K562 (cell line): ENCODE measurements around the gene FBL. TPM values are rescaled to one million over a fixed set of nuclear protein-coding genes. Genes with fewer than 3 reads are reported as not detected.

Experiments
- ATAC-seq: fragments of 200-7000 bp; cut with Tn5 transposase; 3 replicates; pipeline ENCODE4 v1.9.1; 2020; ENCODE audit warnings: moderate library complexity
- BruUV-seq: library from RNA; stranded (reverse); fragments of 400-500 nt; replicated peaks from 2 replicates; lab custom pipeline; 2021; lab: Mats Ljungman, UMichigan
- CTCF ChIA-PET: fragments of 300-600 bp; formaldehyde crosslinking; extraction: SDS; loops from one replicate; lab custom pipeline; 2021; ENCODE audit warnings: low intra/inter-chr PET ratio; lab: Yijun Ruan, JAX
- POLR2A ChIA-PET: fragments of 300-600, 350-650 bp; sonication (Branson Sonifier 250); formaldehyde crosslinking; extraction: SDS; loops from one replicate; lab custom pipeline; 2021; ENCODE audit warnings: antibody characterized with exemption, inconsistent platforms; lab: Yijun Ruan, JAX
- DNase-seq, 4 experiments: peaks; one replicate each; pipeline versions ENCODE4 v3.0.0 to v3.0.0-alpha.2; 2011 to 2018; ENCODE audit warnings: low spot score in 3 of 4, mixed read lengths in 3 of 4; ENCODE audit errors: extremely low read depth in 1 of 4
- FAIRE-seq: peaks from 2 replicates; lab custom pipeline; 2011; peaks lifted over from hg19 to GRCh38; lab: Jason Lieb, UNC
- H2AFZ ChIP-seq: 2 replicates; pipeline ENCODE4 v1.6.0; 2011; ENCODE audit warnings: low read depth, low read length, control low read depth, inconsistent platforms
- H3K27ac ChIP-seq: fragments of 200-600 bp; 3 replicates; pipeline ENCODE4 v1.8.0; 2011; ENCODE audit warnings: low read depth, mild to moderate bottlenecking, control low read depth, inconsistent platforms, low read length, moderate library complexity, mixed read lengths; ENCODE audit errors: extremely low read depth
- H3K27me3 ChIP-seq, 2 experiments: fragments of 300-600 bp in 1 of 2; 2 replicates in 1 of 2; 3 replicates in 1 of 2; pipeline versions ENCODE4 v1.6.0 to v1.8.0; 2011; ENCODE audit warnings: inconsistent platforms in 2 of 2, low read length in 2 of 2, mild to moderate bottlenecking in 1 of 2, mixed read lengths in 1 of 2, moderate library complexity in 1 of 2; ENCODE audit not compliant: control insufficient read depth in 2 of 2, insufficient read depth in 2 of 2
- H3K36me3 ChIP-seq: fragments of 300-600 bp; 3 replicates; pipeline ENCODE4 v1.8.0; 2011; ENCODE audit warnings: mild to moderate bottlenecking, low read length, inconsistent platforms; ENCODE audit not compliant: control insufficient read depth, insufficient read depth
- H3K4me1 ChIP-seq, 2 experiments: fragments of 200-600 bp in 1 of 2; replicated peaks in 1 of 2; 2 replicates in 1 of 2; 3 replicates in 1 of 2; pipeline versions ENCODE4 v1.5.1 to v1.8.0; 2011; ENCODE audit warnings: inconsistent platforms in 2 of 2, low read length in 2 of 2, mild to moderate bottlenecking in 1 of 2, mixed read lengths in 1 of 2, moderate library complexity in 1 of 2; ENCODE audit not compliant: control insufficient read depth in 2 of 2, insufficient read depth in 2 of 2
- H3K4me2 ChIP-seq: 2 replicates; pipeline ENCODE4 v1.6.1; 2011; ENCODE audit warnings: low read length, control low read depth, inconsistent platforms, mixed read lengths; ENCODE audit not compliant: insufficient read depth
- H3K4me3 ChIP-seq: fragments of 200-600 bp; sonication (generic), shearing (Covaris generic); 2 replicates; pipeline ENCODE4 v1.5.1; 2016; ENCODE audit warnings: control low read depth, inconsistent platforms
- H3K79me2 ChIP-seq: fragments of 200-600 bp; 3 replicates; pipeline ENCODE4 v1.8.0; 2011; ENCODE audit warnings: low read length, inconsistent platforms; ENCODE audit not compliant: control insufficient read depth, insufficient read depth
- H3K9ac ChIP-seq, 2 experiments: 2 replicates each; pipeline versions ENCODE4 v1.6.0 to v1.6.1; 2011; ENCODE audit warnings: low read depth in 2 of 2, low read length in 2 of 2, control low read depth in 1 of 2, inconsistent platforms in 1 of 2, mild to moderate bottlenecking in 1 of 2, mixed read lengths in 1 of 2; ENCODE audit not compliant: insufficient read depth in 1 of 2
- H3K9me1 ChIP-seq: one replicate; pipeline ENCODE4 v1.6.0; 2011; ENCODE audit warnings: inconsistent platforms, mild to moderate bottlenecking, low read length, moderate library complexity; ENCODE audit not compliant: control insufficient read depth, insufficient read depth
- H3K9me3 ChIP-seq: replicated peaks from 2 replicates; pipeline ENCODE4 v1.5.1; 2011; ENCODE audit warnings: low read depth, low read length, inconsistent platforms; ENCODE audit not compliant: control insufficient read depth, insufficient read depth
- H4K20me1 ChIP-seq: replicated peaks from 2 replicates; pipeline ENCODE4 v1.6.1; 2011; ENCODE audit warnings: low read length, inconsistent platforms, mixed read lengths; ENCODE audit not compliant: control insufficient read depth, insufficient read depth
- BDP1 ChIP-seq: IDR thresholded peaks from 3 replicates; pipeline ENCODE4 v1.6.1; 2011; ENCODE audit not compliant: insufficient read length, insufficient read depth
- PHTF2 ChIP-seq: fragments of 250-450 bp; sonication (Bioruptor Pico); IDR thresholded peaks from 2 replicates; pipeline ENCODE4 v1.5.0; 2021; ENCODE audit warnings: mild to moderate bottlenecking
- POLR2G ChIP-seq: fragments of 200-400 bp; formaldehyde crosslinking; IDR thresholded peaks from 2 replicates; pipeline ENCODE4 v1.6.1; 2017; ENCODE audit warnings: low read depth, mild to moderate bottlenecking, antibody characterized with exemption, low read length, moderate library complexity
- SP1 ChIP-seq: sonication (generic); formaldehyde crosslinking; IDR thresholded peaks from 2 replicates; pipeline ENCODE4 v1.8.1; 2022; ENCODE audit warnings: mild to moderate bottlenecking, missing genetic modification reagents
- SPI1 ChIP-seq: IDR thresholded peaks from 2 replicates; pipeline ENCODE4 v1.6.1; 2011; ENCODE audit warnings: low read depth, low read length, control low read depth, borderline replicate concordance
- WGBS: fragments of 100-300 bp; shearing (Covaris generic); methylation state at CpG from one replicate; pipeline ENCODE4 v1.1.6; 2016; ENCODE audit warnings: low coverage, mixed read lengths; ENCODE audit not compliant: insufficient coverage; ENCODE audit errors: missing lambda C conversion rate; 5-methylcytosine and 5-hydroxymethylcytosine counted together
- in situ Hi-C: fragments of 300-500 bp; cut with MboI; formaldehyde crosslinking; loops from 4 replicates; pipeline ENCODE4 v1.15.0; 2018; ENCODE audit warnings: inconsistent platforms, mixed read lengths
- intact Hi-C: fragments of 100-400 bp; cut with micrococcal nuclease; formaldehyde crosslinking; loops from 2 replicates; pipeline ENCODE4 v1.14.2; 2022
- polyA plus RNA-seq, 8 experiments: library from polyadenylated mRNA; depleted of rRNA in 4 of 8; stranded (reverse) in 5 of 8; unstranded in 3 of 8; fragments of >200 nt; fragmentation: Nextera tagmentation in 2 of 8; fragmentation: Illumina TruSeq in 1 of 8; extraction: Ambion mirVana in 2 of 8; extraction: Trizol in 1 of 8; gene quantifications; 2 replicates each; pipeline versions ENCODE4 v1.2.1 to v1.2.3, GENCODE V29; 2011 to 2014; ENCODE audit warnings: inconsistent platforms in 1 of 8, missing spikeins in 1 of 8
- total RNA-seq, 7 experiments: library from RNA; depleted of rRNA in 6 of 7; stranded (reverse); fragments of >200 nt in 6 of 7; fragmentation: Illumina TruSeq in 2 of 7; extraction: Trizol in 2 of 7; gene quantifications; 2 replicates each; pipeline versions ENCODE4 v1.2.1 to v1.2.3, GENCODE V29; 2011 to 2021; ENCODE audit warnings: low replicate concordance in 1 of 7
- TF ChIP-seq, protein P1 (sequence below): fragments of 250-450 bp; sonication (Bioruptor Pico); IDR thresholded peaks from 2 replicates; pipeline ENCODE4 v1.6.1; 2021; ENCODE audit warnings: mild to moderate bottlenecking

FBL gene
- total and polyA plus RNA-seq, 9 of the 15 experiments (the other 6 are each of a cell fraction or from before 2014, with no cell fraction given) = 201 to 1,696 (median 696) TPM

DNA sequence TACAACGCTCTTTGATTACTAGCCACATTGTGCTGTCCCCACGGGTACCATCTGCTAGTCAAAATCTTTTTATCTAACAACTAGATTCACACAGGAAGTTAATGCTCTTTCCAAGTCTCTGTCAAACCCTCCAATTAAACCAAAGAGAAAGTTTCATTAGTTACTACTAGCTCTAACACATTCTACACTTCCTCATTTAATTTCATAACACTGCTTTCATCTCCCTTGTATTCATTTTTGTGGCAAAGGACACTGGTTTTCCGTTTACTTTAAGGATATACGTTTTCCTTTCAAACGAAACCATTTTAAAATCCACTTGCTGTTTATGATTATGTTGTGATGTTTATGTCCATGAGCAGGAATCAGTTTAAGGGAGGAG is 17.5 kb downstream of the FBL start:
- ATAC-seq (no peak), DNase-seq (no peak), FAIRE-seq (no peak)
- Histone ChIP-seq H3K9ac (no peak overlapping the region), H3K9me1 (peaks cover 8% of the 10 kb centered on the region), H3K4me2 (no peak overlapping the region), H3K27me3 (no peaks in the 10 kb centered on the region), H3K4me1 (peaks cover 9 to 25% of the 10 kb centered on the region in 2 experiments), H3K9me3 (no peaks in the 10 kb centered on the region), H2AFZ (no peak overlapping the region), H3K4me3 (no peak overlapping the region), H4K20me1 (no peaks in the 10 kb centered on the region), H3K36me3 (peaks cover 76% of the 10 kb centered on the region), H3K27ac (no peak overlapping the region), H3K79me2 (peaks cover 16% of the 10 kb centered on the region)
- in situ Hi-C loops (no loop called here), intact Hi-C loops (no loop called here)
- CTCF ChIA-PET = no interaction called here
- no TSS peak for BruUV-seq
- POLR2A ChIA-PET = interaction anchor here (0.7 to 1.0 kb wide), 2 partner anchors 12 to 14 kb away, joined by 3 read pairs; no protein-coding TSS in a partner anchor
- TF ChIP-seq PHTF2 (no peak), SPI1 (0 out of 2 replicates have a peak, but pooled peaks have one; percentile 1)
- 62% methylated on average over 5 of the region's 5 CpGs for WGBS

DNA sequence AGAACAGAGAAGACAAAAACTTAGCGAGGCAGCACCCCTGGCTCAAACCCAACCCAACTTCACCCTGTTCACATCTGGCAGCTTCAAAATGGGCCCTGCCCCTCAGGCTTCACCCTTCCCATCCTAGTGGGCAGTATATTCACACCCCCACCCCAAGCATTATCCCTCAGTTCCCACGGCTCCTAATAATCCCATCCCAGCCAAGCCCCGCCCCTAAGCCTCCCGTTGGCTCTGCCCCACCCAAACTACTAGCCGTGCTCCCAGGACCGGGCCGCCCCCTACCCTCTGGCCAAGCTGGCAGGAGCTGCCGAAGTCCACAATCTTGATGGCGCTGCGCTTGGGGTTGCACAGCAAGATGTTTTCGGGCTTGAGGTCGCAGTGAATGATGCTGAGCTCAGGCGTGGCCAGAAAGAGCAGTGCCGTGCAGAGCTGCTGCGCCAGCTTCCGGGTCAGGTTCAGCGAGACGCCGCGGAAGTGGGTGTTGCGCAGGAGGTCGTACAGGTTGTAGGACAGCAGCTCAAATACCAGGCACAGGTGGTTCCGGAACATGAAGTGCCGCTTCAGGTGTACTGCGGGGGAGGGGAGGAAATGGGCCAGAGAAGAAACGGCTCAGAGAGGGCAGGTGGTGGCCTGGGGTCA is 18.0 kb downstream of the FBL start:
- Histone ChIP-seq H3K9ac (no peak overlapping the region), H3K9me3 (no peaks in the 10 kb centered on the region), H3K27ac (no peak overlapping the region)
- TF ChIP-seq SP1 (CRISPR knock-in tag) (no peak), BDP1 (no peak), POLR2G (0 out of 2 replicates have a peak, but pooled peaks have one; percentile 30)
- TF ChIP-seq, protein P1, sequence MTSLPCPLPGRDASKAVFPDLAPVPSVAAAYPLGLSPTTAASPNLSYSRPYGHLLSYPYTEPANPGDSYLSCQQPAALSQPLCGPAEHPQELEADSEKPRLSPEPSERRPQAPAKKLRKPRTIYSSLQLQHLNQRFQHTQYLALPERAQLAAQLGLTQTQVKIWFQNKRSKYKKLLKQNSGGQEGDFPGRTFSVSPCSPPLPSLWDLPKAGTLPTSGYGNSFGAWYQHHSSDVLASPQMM (CRISPR knock-in tag) = no peak
- TF ChIP-seq, all 486 proteins: peak for 1
- Histone ChIP-seq H2AFZ (no peak overlapping the region), H4K20me1 (no peaks in the 10 kb centered on the region), H3K79me2 (peaks cover 13% of the 10 kb centered on the region), H3K4me2 (no peak overlapping the region), H3K36me3 (peaks cover 76% of the 10 kb centered on the region), H3K27me3 (no peaks in the 10 kb centered on the region), H3K9me1 (peaks cover 8% of the 10 kb centered on the region), H3K4me3 (no peak overlapping the region), H3K4me1 (peaks cover 9 to 19% of the 10 kb centered on the region in 2 experiments)
- no peak for ATAC-seq
- FAIRE-seq = no peak
- BruUV-seq = no TSS peak
- ChIA-PET POLR2A (interaction anchor here (0.7 to 1.0 kb wide), 2 partner anchors 13 to 14 kb away, joined by 3 read pairs; no protein-coding TSS in a partner anchor), CTCF (no interaction called here)
- no peak for DNase-seq
- intact Hi-C loops = no loop called here
- in situ Hi-C loops = no loop called here
- 93% methylated on average over 26 of the region's 26 CpGs for WGBS
